ENCODE measurements around the gene ATXN7L1. TPM values are rescaled to one million over a fixed set of nuclear protein-coding genes. Genes with fewer than 3 reads are reported as not detected.

ATXN7L1 gene
- total and polyA plus RNA-seq, 2 of the 8 experiments (the other 6 are each of a cell fraction or from before 2014, with no cell fraction given) = 14.3 to 34.0 TPM

GRCh38 chr7:105760551-105761447 is 115.6 kb downstream of the ATXN7L1 start:
- FAIRE-seq (no peak), DNase-seq (ENCODE audit: low read depth in 1 of 2, low spot score in 2 of 2) (no peak)
- Histone ChIP-seq H3K4me3 (ENCODE audit: extremely low read depth in 1 of 4, insufficient read depth in 2 of 4, low read depth in 3 of 4, low read length in 4 of 4) (no peak overlapping the region), H3K23ac (ENCODE audit: insufficient read length) (no peak overlapping the region), H4K91ac (replicated peaks; ENCODE audit: insufficient read length, low read length) (no peak overlapping the region), H3K9ac (replicated peaks in 1 of 4; ENCODE audit: extremely low read depth in 1 of 4, low read depth in 3 of 4, low read length in 3 of 4) (no peak overlapping the region), H2AK5ac (ENCODE audit: low read depth, low read length) (peak overlapping the region; percentile 45; the same call in 1 of the 2 replicates), H3K79me1 (ENCODE audit: low read depth, low read length) (no peaks in the 10 kb centered on the region), H4K8ac (ENCODE audit: extremely low read depth, insufficient read depth, low read length) (no peak overlapping the region), H3K4me1 (replicated peaks in 1 of 4; ENCODE audit: control insufficient read depth in 3 of 4, insufficient read depth in 4 of 4, low read length in 3 of 4) (peaks cover 1 to 15% (median 4%) of the 10 kb centered on the region in 4 experiments; a peak in 4 of 7 replicates), H3K18ac (ENCODE audit: extremely low read depth, low read length) (no peak overlapping the region), H2BK15ac (ENCODE audit: low read length) (no peak overlapping the region; the same call in 1 of the 2 replicates), H2AFZ (ENCODE audit: low read length) (no peak overlapping the region), H2BK5ac (ENCODE audit: low read depth, low read length) (0 out of 2 replicates have a peak overlapping the region, but pooled peaks have one; percentile 38), H3K79me2 (ENCODE audit: control insufficient read depth in 1 of 2, insufficient read depth in 2 of 2, low read length in 2 of 2) (no peaks in the 10 kb centered on the region), H3K14ac (ENCODE audit: insufficient read length) (no peak overlapping the region), H3K23me2 (ENCODE audit: low read depth, low read length) (no peaks in the 10 kb centered on the region; the same call in 1 of the 2 replicates), H3K9me3 (ENCODE audit: insufficient read depth in 2 of 2, low read depth in 1 of 2, low read length in 1 of 2) (no peaks in the 10 kb centered on the region), H4K5ac (ENCODE audit: insufficient read length, low read depth, low read length) (no peak overlapping the region), H3K27ac (ENCODE audit: low read depth, low read length) (no peak overlapping the region), H3K36me3 (ENCODE audit: control insufficient read depth in 2 of 4, insufficient read depth in 4 of 4, low read length in 3 of 4) (no peaks in the 10 kb centered on the region; a peak in 1 of 8 replicates), H2BK12ac (ENCODE audit: low read depth, low read length) (no peak overlapping the region), H2BK120ac (replicated peaks; ENCODE audit: low read depth, low read length) (no peak overlapping the region), H2BK20ac (ENCODE audit: low read length) (no peak overlapping the region), H3K4me2 (ENCODE audit: insufficient read depth in 1 of 2, low read depth in 2 of 2, low read length in 2 of 2) (no peak overlapping the region), H3K4ac (replicated peaks; ENCODE audit: insufficient read length, low read depth, low read length) (no peak overlapping the region), H3K27me3 (replicated peaks in 1 of 4; ENCODE audit: control insufficient read depth in 3 of 4, extremely low read depth in 1 of 4, insufficient read depth in 3 of 4, low read length in 3 of 4) (no peaks in the 10 kb centered on the region), H4K20me1 (replicated peaks in 1 of 2; ENCODE audit: control insufficient read depth in 1 of 2, insufficient read depth in 2 of 2, low read length in 2 of 2) (no peaks in the 10 kb centered on the region), H3K56ac (replicated peaks; ENCODE audit: insufficient read length, low read depth, low read length) (no peak overlapping the region)
- POLR2A ChIA-PET (ENCODE audit: partially characterized antibody) = interaction anchor here (0.9 to 2.2 kb wide), 4 partner anchors 9 to 69 kb away, joined by 3 to 8 read pairs (median 4); no protein-coding TSS in a partner anchor
- CTCF ChIA-PET (ENCODE audit: partially characterized antibody) = interaction anchor here (0.6 to 15.8 kb wide), 70 partner anchors 8 to 286 kb away, joined by 3 to 307 read pairs (median 4); partner anchors contain the start of genes ATXN7L1 and CDHR3
- WGBS, 2 experiments (ENCODE audit: extremely low coverage in 1 of 2, insufficient coverage in 1 of 2, insufficient read length in 1 of 2, insufficient replicate concordance in 2 of 2, low coverage in 1 of 2, low lambda C conversion rate in 2 of 2, missing lambda C conversion rate in 1 of 2) = 90% methylated on average over 6 of the region's 6 CpGs; no CpG with 5 or more reads in 1 of the 2 experiments
- TF ChIP-seq CTBP2 (IDR thresholded peaks at IDR 0.05; ENCODE audit: borderline replicate concordance, insufficient read depth, insufficient read length, low read length) (no peak), RAD21 (IDR thresholded peaks at IDR 0.05 in 1 of 2, conservative IDR thresholded peaks at IDR 0.05 in 1 of 2; ENCODE audit: low read depth in 2 of 2, low read length in 2 of 2) (peak; percentile 31 to 47; a peak in 3 of 4 replicates), RNF2 (IDR thresholded peaks at IDR 0.05; ENCODE audit: borderline replicate concordance, low read depth, low read length, missing control alignments, poor library complexity, severe bottlenecking) (no peak), SIN3A (conservative IDR thresholded peaks at IDR 0.05 in 1 of 2, IDR thresholded peaks at IDR 0.05 in 1 of 2; ENCODE audit: low read depth in 1 of 2, low read length in 2 of 2) (no peak), SIRT6 (IDR thresholded peaks at IDR 0.05; ENCODE audit: low read length) (no peak), CTCF (IDR thresholded peaks at IDR 0.05; ENCODE audit: control extremely low read depth in 1 of 3, insufficient read depth in 1 of 3, low read depth in 1 of 3, low read length in 3 of 3) (0 out of 4 replicates have a peak, but pooled peaks of 1 of the 3 experiments have one; percentile 9)

All from H1 (cell line).